Activated T-helper 1 cell treated with anti-CD3 and anti-CD28 coated beads, Interleukin-2, amount 50 U/mL, for 16 hours (primary cell): ENCODE data around the gene RRM2.

ENCODE experiments used
- DNase-seq, 2 donors: peaks; one replicate each; pipeline ENCODE4 v3.0.0-alpha.2; 2020; ENCODE audit warnings: low read depth in 1 of 2, low spot score in 1 of 2

The RRM2 gene

GRCh38 chr2:10170256-10170655 lies 47.7 kb downstream of the RRM2 start:
- no peak for DNase-seq

DNA sequence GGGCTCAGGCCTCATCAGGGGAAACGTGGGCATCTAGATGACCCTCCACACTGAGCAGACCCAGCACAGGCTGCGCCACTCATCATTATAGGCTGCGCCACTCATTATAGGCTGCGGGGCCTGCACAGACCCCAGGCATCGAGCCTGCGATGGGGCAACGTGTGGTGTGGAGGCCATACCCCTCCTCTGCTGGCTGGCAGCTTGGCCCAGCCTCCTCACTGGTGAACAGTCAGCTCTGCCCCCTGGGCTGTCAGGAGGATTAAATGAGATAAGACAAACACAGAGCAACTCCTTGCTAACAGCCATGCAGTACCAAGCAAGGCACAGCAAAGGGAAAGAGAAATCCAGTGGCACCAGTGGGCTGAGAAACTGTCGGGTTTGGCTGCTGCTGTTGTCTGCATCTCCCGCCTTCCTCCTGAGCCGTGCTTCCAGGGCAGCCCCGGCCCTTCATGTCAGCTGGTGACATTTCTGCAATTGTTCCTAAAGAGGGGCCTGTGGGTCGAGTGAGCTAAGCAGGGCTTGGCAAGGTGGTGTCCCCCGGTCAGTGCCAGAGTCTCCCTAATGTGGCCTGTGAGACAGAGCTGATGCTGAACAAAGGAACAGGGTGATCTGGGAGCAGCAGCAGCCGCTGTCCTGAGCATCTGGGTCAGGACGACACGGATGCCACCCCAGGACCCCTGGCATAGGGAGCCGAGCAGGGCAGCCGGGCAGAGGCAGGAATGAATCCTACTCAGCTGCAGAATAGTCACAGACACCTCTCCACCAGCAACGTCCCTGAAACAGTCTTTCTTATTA lies 48.7 kb downstream of the RRM2 start:
- DNase-seq: no peak

DNA sequence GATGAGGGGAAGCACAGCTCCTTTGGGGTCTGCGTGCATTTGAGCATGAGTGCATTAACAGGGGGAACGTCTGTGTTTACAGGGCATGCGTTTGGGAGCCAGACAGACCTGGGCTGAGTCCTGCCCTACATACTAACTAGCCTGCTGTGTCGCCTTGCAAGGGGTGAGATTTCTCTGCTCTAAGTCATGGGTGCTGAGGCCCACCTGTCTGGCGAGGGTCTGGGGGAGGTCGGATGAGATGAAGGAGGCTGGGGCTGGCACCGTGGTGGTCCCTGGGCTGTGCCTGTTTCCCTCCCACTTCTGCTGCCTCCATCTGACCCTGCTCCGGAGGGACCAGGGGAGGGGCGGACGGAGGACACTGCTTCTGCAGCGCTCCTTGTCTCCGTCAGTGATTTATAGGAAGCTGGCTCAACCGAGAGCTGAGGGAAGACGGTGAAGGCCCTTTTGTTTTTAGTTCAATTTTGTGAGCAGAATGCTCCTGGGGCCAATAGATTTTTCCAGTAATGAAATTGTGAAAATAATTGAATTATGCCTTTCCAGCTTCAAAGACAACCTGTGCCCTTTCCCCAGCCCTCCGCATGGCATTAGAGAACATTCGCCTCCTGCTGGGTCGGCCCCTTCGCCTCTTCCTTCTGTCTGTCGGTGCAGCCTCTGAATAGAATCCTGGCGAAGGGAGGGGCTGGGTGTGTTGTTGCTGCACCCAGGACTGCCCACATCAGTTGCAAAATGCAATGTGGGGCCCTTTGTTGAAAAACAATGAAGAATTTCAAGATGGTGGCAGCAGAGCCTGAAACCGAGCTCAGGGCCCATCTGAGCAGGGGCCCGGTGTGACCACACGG lies 49.7 kb downstream of the RRM2 start:
- DNase-seq: no peak

DNA sequence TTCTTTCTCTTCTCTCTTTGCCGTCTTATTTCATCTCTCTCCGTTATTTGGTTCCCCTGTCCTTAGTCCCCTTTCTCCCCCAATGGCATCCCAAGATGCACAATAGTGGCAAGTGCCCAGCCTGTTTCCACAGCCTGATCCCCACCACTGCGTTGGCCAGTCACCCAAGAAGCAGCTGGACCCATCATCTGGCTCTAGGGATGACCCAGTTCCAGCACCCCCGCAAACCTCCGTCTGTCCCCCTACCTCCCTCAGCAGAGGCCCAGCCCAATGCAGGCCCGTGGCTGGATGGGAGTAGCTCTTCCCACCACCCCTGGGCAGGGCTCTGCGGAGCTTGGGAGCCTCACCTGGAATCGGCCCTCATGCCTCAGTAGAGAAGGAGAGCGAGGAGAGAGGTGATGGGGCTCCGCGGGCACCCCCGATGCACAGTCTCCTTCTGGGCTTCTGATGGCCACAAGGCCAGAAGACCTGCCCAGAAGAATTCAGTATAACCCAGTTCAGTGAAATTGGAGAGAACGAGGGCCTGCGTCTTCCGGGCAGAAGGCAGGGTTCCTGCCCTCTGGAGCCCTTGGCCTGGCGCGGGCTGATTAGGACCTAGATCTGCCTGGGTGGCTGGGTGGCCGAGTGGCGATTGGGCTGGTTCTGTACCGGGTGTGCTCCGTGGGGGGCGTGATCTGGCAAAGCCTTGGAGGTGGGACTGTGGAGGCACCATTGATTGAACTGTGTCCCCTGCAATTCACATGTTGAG lies 50.9 kb downstream of the RRM2 start:
- no peak for DNase-seq

DNA sequence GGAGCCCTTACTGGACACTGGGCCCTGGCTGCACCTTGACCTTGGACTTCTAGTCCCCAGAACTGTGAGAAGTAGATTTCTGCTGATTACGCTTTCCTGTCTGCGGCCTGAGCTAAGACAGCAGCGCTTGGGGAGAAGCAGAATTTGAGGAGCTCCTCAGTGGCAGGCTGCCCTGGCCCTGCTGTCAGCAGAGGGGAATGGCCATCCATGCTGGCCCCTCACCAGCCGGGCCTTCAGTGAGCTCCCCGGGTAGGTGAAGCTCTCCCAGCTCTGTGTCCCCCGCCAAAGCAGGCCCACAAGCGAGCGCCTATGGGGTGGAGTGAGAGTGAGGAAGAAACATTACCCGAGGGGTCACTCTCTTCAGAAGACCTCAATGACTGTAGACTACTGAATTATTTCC lies 51.6 kb downstream of the RRM2 start:
- no peak for DNase-seq

GRCh38 chr2:10175441-10175840 lies 52.9 kb downstream of the RRM2 start:
- DNase-seq: no peak

DNA sequence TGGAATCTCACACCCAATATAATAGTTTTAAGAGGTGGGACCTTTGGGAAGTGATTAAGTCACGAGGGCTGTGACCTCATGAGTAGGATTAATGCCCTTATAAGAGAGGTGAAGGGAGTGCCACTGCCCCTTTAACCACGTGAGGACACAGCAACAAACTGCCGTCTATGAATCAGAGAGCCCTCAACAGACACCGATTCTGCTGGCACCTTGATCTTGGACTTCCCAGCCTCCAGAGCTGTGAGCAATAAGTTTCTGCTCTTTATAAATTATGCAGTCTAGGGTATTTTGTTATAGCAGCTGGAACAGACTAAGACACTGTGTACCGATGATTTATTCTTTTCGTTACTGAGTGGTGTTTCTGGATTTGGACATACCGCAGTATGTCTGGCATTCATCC lies 56.2 kb downstream of the RRM2 start:
- no peak for DNase-seq

- no peak for DNase-seq
Measured at GRCh38 chr2:10179422-10179821, 56.9 kb downstream of the RRM2 start.

DNA sequence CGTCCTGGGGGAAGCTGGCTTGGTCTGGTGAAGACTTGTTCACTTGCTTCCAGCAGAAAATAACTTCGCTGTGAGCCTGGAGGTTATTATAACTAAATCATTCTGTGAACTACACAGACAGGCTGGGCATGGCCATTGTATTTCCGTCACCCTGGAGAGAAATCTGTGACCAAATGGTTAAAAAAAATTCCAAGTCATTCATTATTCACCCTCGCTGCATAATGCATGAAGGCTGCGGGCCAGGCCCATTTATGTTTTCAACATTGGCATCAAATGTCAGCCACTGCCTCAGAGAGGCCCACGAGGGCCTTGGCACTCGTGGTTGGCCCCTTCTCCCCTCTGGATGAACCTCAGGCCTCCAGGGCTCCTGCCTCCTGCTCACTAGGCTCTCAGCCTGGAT lies 57.7 kb downstream of the RRM2 start:
- DNase-seq: no peak
